GM12865 (cell line): ENCODE data around the gene CACNA1G.

Experiments used
- DNase-seq: peaks from one replicate; pipeline ENCODE4 v3.0.0; 2010; ENCODE audit warnings: low read depth
- H3K4me3 ChIP-seq: 2 replicates; pipeline ENCODE4 v1.5.1; 2011; ENCODE audit warnings: mild to moderate bottlenecking, low read depth, low read length, control low read depth
- TF ChIP-seq, protein P1 (sequence below): IDR thresholded peaks from 2 replicates; pipeline ENCODE4 v1.5.1; 2011; ENCODE audit warnings: low read length, control low read depth, low read depth, inconsistent platforms; ENCODE audit not compliant: insufficient read depth; ENCODE audit errors: missing control alignments

The CACNA1G gene

DNA sequence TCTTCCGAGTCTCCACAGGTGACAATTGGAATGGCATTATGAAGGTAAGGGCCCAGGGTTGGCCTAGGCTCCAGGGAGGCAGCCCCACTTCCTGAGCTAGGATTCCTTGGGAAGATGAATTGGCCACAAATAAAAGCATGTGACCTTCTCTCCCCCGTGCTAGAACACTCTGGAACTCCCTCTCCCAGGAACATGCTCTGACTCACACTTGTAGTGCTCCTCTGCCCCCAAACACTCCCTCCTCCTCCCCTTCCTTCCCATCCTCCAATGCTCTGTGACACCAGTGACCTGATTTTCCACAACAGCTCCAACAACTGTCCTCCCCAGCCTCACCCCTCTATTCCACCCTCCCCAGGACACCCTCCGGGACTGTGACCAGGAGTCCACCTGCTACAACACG, 57.8 kb downstream of the CACNA1G start:
- TF ChIP-seq, protein P1, sequence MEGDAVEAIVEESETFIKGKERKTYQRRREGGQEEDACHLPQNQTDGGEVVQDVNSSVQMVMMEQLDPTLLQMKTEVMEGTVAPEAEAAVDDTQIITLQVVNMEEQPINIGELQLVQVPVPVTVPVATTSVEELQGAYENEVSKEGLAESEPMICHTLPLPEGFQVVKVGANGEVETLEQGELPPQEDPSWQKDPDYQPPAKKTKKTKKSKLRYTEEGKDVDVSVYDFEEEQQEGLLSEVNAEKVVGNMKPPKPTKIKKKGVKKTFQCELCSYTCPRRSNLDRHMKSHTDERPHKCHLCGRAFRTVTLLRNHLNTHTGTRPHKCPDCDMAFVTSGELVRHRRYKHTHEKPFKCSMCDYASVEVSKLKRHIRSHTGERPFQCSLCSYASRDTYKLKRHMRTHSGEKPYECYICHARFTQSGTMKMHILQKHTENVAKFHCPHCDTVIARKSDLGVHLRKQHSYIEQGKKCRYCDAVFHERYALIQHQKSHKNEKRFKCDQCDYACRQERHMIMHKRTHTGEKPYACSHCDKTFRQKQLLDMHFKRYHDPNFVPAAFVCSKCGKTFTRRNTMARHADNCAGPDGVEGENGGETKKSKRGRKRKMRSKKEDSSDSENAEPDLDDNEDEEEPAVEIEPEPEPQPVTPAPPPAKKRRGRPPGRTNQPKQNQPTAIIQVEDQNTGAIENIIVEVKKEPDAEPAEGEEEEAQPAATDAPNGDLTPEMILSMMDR, result no peak
- H3K4me3 ChIP-seq, result no peak overlapping the region
- no peak for DNase-seq

DNA sequence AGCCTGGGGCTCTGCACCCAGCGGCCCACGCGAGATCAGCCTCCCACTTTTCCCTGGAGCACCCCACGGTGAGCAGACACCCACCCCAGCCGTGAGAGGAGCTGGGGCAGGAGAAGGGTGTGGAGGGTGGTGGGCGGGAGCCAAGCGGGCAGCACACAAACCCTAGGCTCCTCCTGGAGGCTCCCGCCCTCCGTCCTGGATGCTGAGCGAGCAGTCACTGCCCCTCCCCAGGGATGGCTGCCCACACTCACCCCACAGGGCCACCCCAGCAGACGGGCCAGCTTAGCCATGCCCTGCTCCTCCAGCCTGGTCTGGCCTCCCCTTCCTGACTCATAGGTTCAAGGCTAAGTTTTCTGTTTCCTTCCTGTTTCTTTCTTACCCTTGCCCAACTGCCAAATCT, 58.4 kb downstream of the CACNA1G start:
- DNase-seq, result no peak
- TF ChIP-seq, protein P1, result no peak
- no peak overlapping the region for H3K4me3 ChIP-seq

DNA sequence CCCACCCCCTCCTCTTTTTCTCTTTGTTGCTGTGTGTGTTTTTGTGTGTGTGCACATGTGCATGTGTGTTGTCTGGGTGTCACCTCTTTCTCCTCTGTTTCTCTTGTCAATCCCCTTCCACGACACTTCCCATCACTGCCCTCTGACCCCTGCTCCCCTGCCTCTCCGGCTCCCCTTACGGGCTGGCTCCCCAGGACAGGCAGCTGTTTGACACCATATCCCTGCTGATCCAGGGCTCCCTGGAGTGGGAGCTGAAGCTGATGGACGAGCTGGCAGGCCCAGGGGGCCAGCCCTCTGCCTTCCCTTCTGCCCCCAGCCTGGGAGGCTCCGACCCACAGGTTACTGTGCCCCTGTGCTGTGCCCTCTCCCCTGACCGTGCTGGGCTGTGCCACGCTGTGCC, 59.0 kb downstream of the CACNA1G start:
- TF ChIP-seq, protein P1, result no peak
- no peak for DNase-seq
- H3K4me3 ChIP-seq, result no peak overlapping the region

DNA sequence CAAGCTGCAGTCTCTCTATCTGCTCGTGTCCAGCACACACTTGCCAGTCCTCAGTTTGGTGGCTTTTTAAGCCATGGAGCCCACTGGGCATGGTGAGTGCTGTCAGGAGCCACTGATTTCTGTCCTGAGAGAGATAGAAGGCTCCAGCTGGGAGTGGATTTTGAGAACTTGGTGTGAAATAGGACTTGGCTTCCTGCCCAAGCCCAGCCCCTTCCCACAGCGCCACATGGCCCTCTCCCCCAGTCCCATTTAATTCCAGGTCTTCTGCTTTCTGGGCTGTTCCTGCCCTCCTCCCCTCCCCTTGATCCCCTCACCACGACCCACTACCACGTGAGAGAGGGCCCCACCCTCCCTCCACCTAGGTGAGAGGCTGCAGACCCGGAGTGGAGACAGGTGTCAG, 59.7 kb downstream of the CACNA1G start:
- no peak for DNase-seq
- TF ChIP-seq, protein P1, result no peak
- H3K4me3 ChIP-seq, result no peak overlapping the region

DNA sequence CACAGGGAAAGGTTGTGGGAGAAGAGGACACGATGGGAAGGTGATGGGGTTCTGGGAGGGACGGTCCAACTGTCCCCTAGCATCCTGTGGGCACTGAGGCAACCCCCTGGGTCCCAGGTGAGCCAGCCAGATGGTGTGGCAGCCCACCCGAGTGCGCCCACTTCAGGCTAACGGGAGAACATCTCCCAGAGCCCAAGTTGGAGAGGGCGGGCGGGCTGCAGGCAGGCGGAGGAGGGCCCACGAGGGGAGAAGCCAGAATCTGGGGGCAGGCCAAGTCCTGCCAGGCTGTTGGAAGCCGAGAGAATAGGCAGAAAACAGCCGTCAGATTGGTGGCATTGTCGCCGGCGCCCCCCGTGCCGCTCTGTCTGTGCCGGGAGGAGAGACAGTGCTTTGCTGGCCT, 60.3 kb downstream of the CACNA1G start:
- no peak overlapping the region for H3K4me3 ChIP-seq
- no peak for DNase-seq
- TF ChIP-seq, protein P1, result no peak

DNA sequence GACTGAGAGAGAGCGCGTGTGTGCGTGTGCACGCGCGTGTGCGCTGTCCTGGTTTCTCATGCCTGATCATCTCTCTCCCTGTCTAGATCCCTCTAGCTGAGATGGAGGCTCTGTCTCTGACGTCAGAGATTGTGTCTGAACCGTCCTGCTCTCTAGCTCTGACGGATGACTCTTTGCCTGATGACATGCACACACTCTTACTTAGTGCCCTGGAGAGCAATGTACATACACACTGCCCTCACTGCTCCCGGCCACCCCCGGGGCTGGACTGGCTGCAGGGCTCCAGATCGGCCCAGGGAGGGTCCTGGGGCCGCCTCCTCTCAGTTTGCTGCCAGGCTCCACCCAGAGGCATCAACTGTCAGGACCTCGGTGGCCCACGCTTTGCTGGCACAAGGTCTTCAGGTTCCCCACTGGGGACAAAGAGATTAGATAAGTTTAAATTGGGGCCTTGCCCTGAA, 61.1 kb downstream of the CACNA1G start:
- no peak overlapping the region for H3K4me3 ChIP-seq
- no peak for DNase-seq
- TF ChIP-seq, protein P1, result no peak

DNA sequence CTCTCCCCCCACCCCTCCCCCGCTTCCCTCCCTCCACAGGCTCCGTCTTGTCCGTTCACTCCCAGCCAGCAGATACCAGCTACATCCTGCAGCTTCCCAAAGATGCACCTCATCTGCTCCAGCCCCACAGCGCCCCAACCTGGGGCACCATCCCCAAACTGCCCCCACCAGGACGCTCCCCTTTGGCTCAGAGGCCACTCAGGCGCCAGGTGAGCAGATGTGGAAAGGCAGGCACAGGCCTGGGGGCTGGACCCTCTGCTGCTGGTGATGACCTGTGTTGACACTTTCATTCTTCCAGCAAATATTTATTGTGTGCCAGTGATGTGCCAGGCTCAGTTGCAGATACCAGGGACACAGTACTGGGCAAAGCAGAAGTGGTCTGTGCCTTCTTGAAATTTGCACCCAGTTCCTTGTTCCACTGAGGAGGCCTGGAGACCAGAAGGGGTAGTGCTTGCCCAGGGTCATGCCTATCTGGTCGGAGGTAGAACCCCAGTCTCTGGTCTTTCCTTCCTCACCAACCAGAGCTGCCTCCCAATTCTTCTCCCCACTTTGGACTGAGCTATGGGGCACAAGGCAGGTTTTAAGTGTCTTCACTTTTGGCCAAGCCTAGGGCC, 63.9 kb downstream of the CACNA1G start:
- H3K4me3 ChIP-seq, result no peak overlapping the region
- DNase-seq, result no peak
- TF ChIP-seq, protein P1, result no peak
